Astrocyte of the cerebellum (primary cell): ENCODE results near the gene GNAI2.

Source experiments
- DNase-seq: peaks from one replicate; pipeline ENCODE4 v3.0.0-alpha.2; 2011; ENCODE audit warnings: low read depth
- H3K4me3 ChIP-seq: 2 replicates; pipeline ENCODE4 v1.5.1; 2011; ENCODE audit warnings: mild to moderate bottlenecking, low read depth, low read length, moderate library complexity
- CTCF ChIP-seq: IDR thresholded peaks from 2 replicates; pipeline ENCODE4 v1.5.1; 2012; ENCODE audit warnings: low read length, low read depth, moderate library complexity, mild to moderate bottlenecking; ENCODE audit errors: missing control alignments
- in situ Hi-C: cut with HindIII; loops from 2 replicates; pipeline ENCODE4 v1.10.0; 2017; ENCODE audit warnings: low sequenced_read_pairs

GNAI2 gene

GRCh38 chr3:50215529-50215928 lies 20.5 kb upstream of the GNAI2 start:
- no peak for DNase-seq
- in situ Hi-C loops = no loop called here
- no peak for TF ChIP-seq CTCF
- no peak overlapping the region for H3K4me3 ChIP-seq

GRCh38 chr3:50217681-50218080 lies 18.3 kb upstream of the GNAI2 start:
- H3K4me3 ChIP-seq = no peak overlapping the region
- no peak for TF ChIP-seq CTCF
- in situ Hi-C loops = no loop called here
- DNase-seq = no peak

- TF ChIP-seq CTCF = no peak
- no peak for DNase-seq
- no peak overlapping the region for H3K4me3 ChIP-seq
- in situ Hi-C loops = no loop called here
Measured at GRCh38 chr3:50218448-50218847, 17.6 kb upstream of the GNAI2 start.

- in situ Hi-C loops = no loop called here
- no peak for TF ChIP-seq CTCF
Measured at GRCh38 chr3:50219285-50219684, 16.7 kb upstream of the GNAI2 start.

GRCh38 chr3:50220109-50220508 lies 15.9 kb upstream of the GNAI2 start:
- no peak overlapping the region for H3K4me3 ChIP-seq
- no peak for DNase-seq
- in situ Hi-C loops = no loop called here
- no peak for TF ChIP-seq CTCF

More at GRCh38 chr3:50219285-50219684, 16.7 kb upstream of the GNAI2 start:
- no peak for DNase-seq
- H3K4me3 ChIP-seq = no peak overlapping the region

- DNase-seq = no peak
- no peak overlapping the region for H3K4me3 ChIP-seq
- in situ Hi-C loops = no loop called here
- TF ChIP-seq CTCF = no peak
Measured at GRCh38 chr3:50221051-50221410, 15.0 kb upstream of the GNAI2 start.
